ENCODE measurements around the gene ZNF593OS. TPM values are rescaled to one million over a fixed set of nuclear protein-coding genes. Genes with fewer than 3 reads are reported as not detected.

The ZNF593OS gene
- total and polyA plus RNA-seq, 10 donors, result 0.26 to 0.43 (median 0.26) TPM; not detected in 7

DNA sequence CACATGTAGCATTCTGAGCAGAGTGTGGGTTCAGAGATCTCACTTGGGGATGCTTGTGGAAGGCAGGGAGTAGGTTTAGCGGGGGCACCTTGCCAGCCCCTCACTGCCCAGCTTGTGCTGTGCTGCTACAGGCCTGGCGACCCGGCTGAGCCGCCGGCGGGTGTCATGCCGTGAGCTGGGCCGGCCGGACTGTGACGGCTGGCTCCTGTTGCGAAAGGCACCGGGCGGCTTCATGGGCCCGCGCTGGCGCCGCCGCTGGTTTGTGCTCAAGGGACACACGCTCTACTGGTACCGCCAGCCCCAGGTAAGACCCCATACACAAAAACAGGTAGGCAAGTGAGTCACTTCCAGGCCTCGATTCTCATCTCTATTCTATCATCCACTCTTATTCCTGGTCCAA, 13.3 kb upstream of the ZNF593OS start:
- H3K36me3 ChIP-seq, result no peaks in the 10 kb centered on the region
- no peak overlapping the region for H3K27ac ChIP-seq
- H3K4me3 ChIP-seq, result no peak overlapping the region
- H3K4me1 ChIP-seq, result no peaks in the 10 kb centered on the region
- H3K27me3 ChIP-seq (replicated peaks in 1 of 7), result no peaks in the 10 kb centered on the region
- H3K9me3 ChIP-seq, result no peaks in the 10 kb centered on the region
- intact Hi-C loops (cut with DNase I; ENCODE audit: low total_unique reads), result no loop called here
- WGBS, 5 donors, result 92 to 95% (median 93%) methylated on average over 13 to 21 of the region's 21 CpGs
- no peak for TF ChIP-seq POLR2A (IDR thresholded peaks at IDR 0.05)
- TF ChIP-seq, protein P1, sequence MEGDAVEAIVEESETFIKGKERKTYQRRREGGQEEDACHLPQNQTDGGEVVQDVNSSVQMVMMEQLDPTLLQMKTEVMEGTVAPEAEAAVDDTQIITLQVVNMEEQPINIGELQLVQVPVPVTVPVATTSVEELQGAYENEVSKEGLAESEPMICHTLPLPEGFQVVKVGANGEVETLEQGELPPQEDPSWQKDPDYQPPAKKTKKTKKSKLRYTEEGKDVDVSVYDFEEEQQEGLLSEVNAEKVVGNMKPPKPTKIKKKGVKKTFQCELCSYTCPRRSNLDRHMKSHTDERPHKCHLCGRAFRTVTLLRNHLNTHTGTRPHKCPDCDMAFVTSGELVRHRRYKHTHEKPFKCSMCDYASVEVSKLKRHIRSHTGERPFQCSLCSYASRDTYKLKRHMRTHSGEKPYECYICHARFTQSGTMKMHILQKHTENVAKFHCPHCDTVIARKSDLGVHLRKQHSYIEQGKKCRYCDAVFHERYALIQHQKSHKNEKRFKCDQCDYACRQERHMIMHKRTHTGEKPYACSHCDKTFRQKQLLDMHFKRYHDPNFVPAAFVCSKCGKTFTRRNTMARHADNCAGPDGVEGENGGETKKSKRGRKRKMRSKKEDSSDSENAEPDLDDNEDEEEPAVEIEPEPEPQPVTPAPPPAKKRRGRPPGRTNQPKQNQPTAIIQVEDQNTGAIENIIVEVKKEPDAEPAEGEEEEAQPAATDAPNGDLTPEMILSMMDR (IDR thresholded peaks at IDR 0.05 in 8 of 11, conservative IDR thresholded peaks at IDR 0.05 in 3 of 11), result no peak
- no peak for TF ChIP-seq POLR2AphosphoS5 (IDR thresholded peaks at IDR 0.05)
- DNase-seq, result no peak

GRCh38 chr1:26184086-26184485, 12.5 kb upstream of the ZNF593OS start:
- no peaks in the 10 kb centered on the region for H3K4me1 ChIP-seq
- intact Hi-C loops (cut with DNase I; ENCODE audit: low total_unique reads), result no loop called here
- H3K9me3 ChIP-seq, result no peaks in the 10 kb centered on the region
- H3K27ac ChIP-seq, result no peak overlapping the region
- WGBS, 5 donors, result 83 to 97% (median 87%) methylated on average over 7 of the region's 7 CpGs
- H3K27me3 ChIP-seq (replicated peaks in 1 of 7), result no peaks in the 10 kb centered on the region
- H3K36me3 ChIP-seq, result no peaks in the 10 kb centered on the region
- H3K4me3 ChIP-seq, result no peak overlapping the region
- TF ChIP-seq POLR2AphosphoS5 (IDR thresholded peaks at IDR 0.05) (no peak), POLR2A (IDR thresholded peaks at IDR 0.05) (no peak)
- TF ChIP-seq, protein P1 (IDR thresholded peaks at IDR 0.05 in 8 of 11, conservative IDR thresholded peaks at IDR 0.05 in 3 of 11), result no peak
- no peak for DNase-seq

GRCh38 chr1:26182383-26182696, 10.7 kb upstream of the ZNF593OS start:
- Histone ChIP-seq H3K27ac (no peak overlapping the region), H3K9me3 (no peaks in the 10 kb centered on the region), H3K36me3 (no peaks in the 10 kb centered on the region), H3K4me1 (no peaks in the 10 kb centered on the region), H3K4me3 (no peak overlapping the region), H3K27me3 (replicated peaks in 1 of 7) (no peaks in the 10 kb centered on the region)
- no peak for DNase-seq
- WGBS, 5 donors, result 77 to 88% (median 85%) methylated on average over 4 to 7 of the region's 7 CpGs
- TF ChIP-seq, protein P1 (IDR thresholded peaks at IDR 0.05 in 8 of 11, conservative IDR thresholded peaks at IDR 0.05 in 3 of 11), result no peak
- TF ChIP-seq POLR2A (IDR thresholded peaks at IDR 0.05), result no peak
- no peak for TF ChIP-seq POLR2AphosphoS5 (IDR thresholded peaks at IDR 0.05)
- intact Hi-C loops (cut with DNase I; ENCODE audit: low total_unique reads), result no loop called here

DNA sequence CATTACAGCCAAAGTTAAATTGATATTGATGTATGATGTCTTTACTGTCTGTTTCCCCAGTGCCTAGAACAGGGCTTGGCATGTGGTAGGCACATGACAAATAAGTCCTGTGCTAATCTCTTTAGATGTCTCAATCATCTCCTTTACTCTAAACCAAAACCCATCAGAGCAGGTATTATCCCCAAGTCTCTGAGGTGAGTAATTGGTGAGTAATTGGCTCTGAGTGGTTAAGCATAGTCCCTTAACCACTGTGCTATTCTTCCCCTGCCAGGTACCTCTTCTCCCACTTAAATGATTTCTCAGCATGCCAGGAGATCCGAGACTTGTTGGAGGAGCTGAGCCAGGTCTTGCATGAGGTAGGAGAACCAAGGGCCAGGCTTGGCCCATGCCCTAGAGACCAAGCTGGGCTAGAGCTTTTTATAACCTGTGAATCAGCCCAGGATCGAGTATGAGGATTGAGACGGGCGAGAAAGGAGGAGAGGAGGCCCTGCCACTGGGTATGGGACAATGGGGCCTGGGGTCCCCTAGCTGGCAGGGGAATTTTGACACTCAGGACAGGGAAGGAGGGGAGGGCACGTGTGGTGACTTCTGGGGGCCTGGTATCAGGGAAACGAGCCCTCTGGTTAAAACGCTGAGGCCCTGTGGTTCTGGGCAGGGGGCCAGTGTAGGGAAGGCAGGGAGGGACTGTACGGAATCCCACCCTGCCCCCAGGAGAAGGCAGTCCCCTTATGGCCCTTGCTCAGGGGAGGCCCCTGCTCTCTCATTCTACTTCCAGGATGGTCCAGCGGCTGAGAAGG, 10.2 kb upstream of the ZNF593OS start:
- H3K4me1 ChIP-seq, result no peaks in the 10 kb centered on the region
- WGBS, 5 donors, result 69 to 80% (median 75%) methylated on average over 9 of the region's 9 CpGs
- no peaks in the 10 kb centered on the region for H3K9me3 ChIP-seq
- no peak for DNase-seq
- no peaks in the 10 kb centered on the region for H3K27me3 ChIP-seq (replicated peaks in 1 of 7)
- H3K4me3 ChIP-seq, result no peak overlapping the region
- H3K27ac ChIP-seq, result no peak overlapping the region
- H3K36me3 ChIP-seq, result no peaks in the 10 kb centered on the region
- TF ChIP-seq POLR2A (IDR thresholded peaks at IDR 0.05), result no peak
- TF ChIP-seq, protein P1 (IDR thresholded peaks at IDR 0.05 in 8 of 11, conservative IDR thresholded peaks at IDR 0.05 in 3 of 11), result no peak
- no peak for TF ChIP-seq POLR2AphosphoS5 (IDR thresholded peaks at IDR 0.05)
- intact Hi-C loops (cut with DNase I; ENCODE audit: low total_unique reads), result no loop called here

Measured in spleen (tissue), 11 donors.